Measurements from ENCODE around the gene RNF44.

GRCh38 chr5:176519810-176520720 is 17.1 kb downstream of the RNF44 start:
- TF ChIP-seq EZH2phosphoT487 (IDR thresholded peaks at IDR 0.05; ENCODE audit: insufficient read depth, low read depth) (no peak), EZH2 (IDR thresholded peaks at IDR 0.05; ENCODE audit: insufficient read depth, poor library complexity, severe bottlenecking) (no peak)
